IMR-90 (cell line): Measurements from ENCODE around the gene SSR4. TPM values are rescaled to one million over a fixed set of nuclear protein-coding genes. Genes with fewer than 3 reads are reported as not detected.

ENCODE experiments used
- ATAC-seq: fragments of 200-7000 bp; cut with Tn5 transposase; 2 replicates; pipeline ENCODE4 v1.9.1; 2020; ENCODE audit warnings: low read depth, mild to moderate bottlenecking, moderate library complexity
- BruUV-seq: library from RNA; stranded (reverse); fragments of 400-500 nt; replicated peaks from 2 replicates; lab custom pipeline; 2021; lab: Mats Ljungman, UMichigan
- CTCF ChIA-PET: fragments of 300-600 bp; formaldehyde crosslinking; extraction: SDS; loops from one replicate; lab custom pipeline; 2021; ENCODE audit warnings: antibody characterized with exemption; lab: Yijun Ruan, JAX
- POLR2A ChIA-PET: fragments of 300-600 bp; sonication (Branson Sonifier 250); formaldehyde crosslinking; loops from one replicate; lab custom pipeline; 2022; ENCODE audit warnings: antibody characterized with exemption; ENCODE audit not compliant: unreplicated experiment; lab: Charles Lee
- DNase-seq: peaks from one replicate; pipeline ENCODE4 v3.0.0; 2013
- H2AFZ ChIP-seq: replicated peaks from 2 replicates; pipeline ENCODE3; 2013; ENCODE audit warnings: low read length, mild to moderate bottlenecking; ENCODE audit not compliant: poor library complexity
- H2AK5ac ChIP-seq: 2 replicates; pipeline ENCODE4 v1.6.1; 2013; ENCODE audit warnings: low read depth, low read length, inconsistent platforms
- H2AK9ac ChIP-seq: replicated peaks from 2 replicates; pipeline ENCODE3; 2013; ENCODE audit warnings: mild to moderate bottlenecking, low read depth, low read length, moderate library complexity; ENCODE audit not compliant: poor library complexity
- H2BK120ac ChIP-seq: 2 replicates; pipeline ENCODE4 v1.6.1; 2013; ENCODE audit warnings: low read depth, low read length, inconsistent platforms
- H2BK15ac ChIP-seq: 3 replicates; pipeline ENCODE4 v1.6.1; 2013; ENCODE audit warnings: low read depth, low read length, inconsistent platforms
- H2BK20ac ChIP-seq: 2 replicates; pipeline ENCODE4 v1.6.1; 2013; ENCODE audit warnings: low read depth, mild to moderate bottlenecking, inconsistent platforms, low read length, moderate library complexity
- H2BK5ac ChIP-seq: 2 replicates; pipeline ENCODE4 v1.6.1; 2013; ENCODE audit warnings: mild to moderate bottlenecking, low read depth, low read length, inconsistent platforms; ENCODE audit not compliant: poor library complexity, severe bottlenecking
- H3K14ac ChIP-seq: replicated peaks from 2 replicates; pipeline ENCODE4 v1.6.1; 2013; ENCODE audit warnings: low read depth, low read length, inconsistent platforms
- H3K18ac ChIP-seq: 2 replicates; pipeline ENCODE4 v1.6.1; 2013; ENCODE audit warnings: low read depth, low read length, control low read depth
- H3K23ac ChIP-seq: 2 replicates; pipeline ENCODE4 v1.6.1; 2013; ENCODE audit warnings: low read depth, low read length, inconsistent platforms
- H3K27ac ChIP-seq: 2 replicates; pipeline ENCODE4 v1.5.1; 2013; ENCODE audit warnings: mild to moderate bottlenecking, control low read depth, low read length; ENCODE audit not compliant: insufficient read depth
- H3K27me3 ChIP-seq: 2 replicates; pipeline ENCODE4 v1.6.1; 2013; ENCODE audit warnings: low read length; ENCODE audit not compliant: control insufficient read depth, insufficient read depth
- H3K36me3 ChIP-seq: 2 replicates; pipeline ENCODE4 v1.6.1; 2013; ENCODE audit warnings: low read length, mixed read lengths; ENCODE audit not compliant: control insufficient read depth, insufficient read depth
- H3K4ac ChIP-seq: 2 replicates; pipeline ENCODE4 v1.6.1; 2013; ENCODE audit warnings: low read depth, low read length, inconsistent platforms
- H3K4me1 ChIP-seq: 2 replicates; pipeline ENCODE4 v1.6.1; 2013; ENCODE audit warnings: low read length, mixed read lengths; ENCODE audit not compliant: control insufficient read depth, insufficient read depth
- H3K4me2 ChIP-seq: 2 replicates; pipeline ENCODE4 v1.6.1; 2013; ENCODE audit warnings: low read depth, mild to moderate bottlenecking, control low read depth, low read length, moderate library complexity
- H3K4me3 ChIP-seq: 2 replicates; pipeline ENCODE4 v1.5.1; 2013; ENCODE audit warnings: low read depth, mild to moderate bottlenecking, control low read depth, low read length, moderate library complexity; ENCODE audit not compliant: insufficient read depth
- H3K56ac ChIP-seq: 2 replicates; pipeline ENCODE4 v1.6.1; 2013; ENCODE audit warnings: low read length, inconsistent platforms; ENCODE audit not compliant: insufficient read depth; ENCODE audit errors: extremely low read depth
- H3K79me1 ChIP-seq, 2 experiments: 2 replicates each; pipeline ENCODE4 v1.6.1; 2013; ENCODE audit warnings: low read length in 2 of 2, inconsistent platforms in 1 of 2, low read depth in 1 of 2
- H3K9ac ChIP-seq: 2 replicates; pipeline ENCODE4 v1.6.1; 2013; ENCODE audit warnings: low read depth, low read length, control low read depth
- H3K9me1 ChIP-seq: 2 replicates; pipeline ENCODE4 v1.6.1; 2013; ENCODE audit warnings: low read length, inconsistent platforms; ENCODE audit not compliant: insufficient read depth
- H3K9me3 ChIP-seq: 2 replicates; pipeline ENCODE4 v1.6.1; 2013; ENCODE audit warnings: low read length; ENCODE audit not compliant: control insufficient read depth, insufficient read depth
- H4K20me1 ChIP-seq: 2 replicates; pipeline ENCODE4 v1.6.1; 2013; ENCODE audit warnings: low read length, inconsistent platforms; ENCODE audit not compliant: insufficient read depth
- H4K5ac ChIP-seq: 2 replicates; pipeline ENCODE4 v1.6.1; 2013; ENCODE audit warnings: mild to moderate bottlenecking, low read depth, low read length, control low read depth
- H4K8ac ChIP-seq, 2 experiments: 2 replicates each; pipeline ENCODE4 v1.6.1; 2013; ENCODE audit warnings: low read depth in 2 of 2, low read length in 2 of 2, control low read depth in 1 of 2, inconsistent platforms in 1 of 2
- H4K91ac ChIP-seq: 2 replicates; pipeline ENCODE4 v1.6.1; 2013; ENCODE audit warnings: low read depth, low read length, inconsistent platforms; ENCODE audit not compliant: insufficient read depth
- MAFK ChIP-seq: IDR thresholded peaks from 2 replicates; pipeline ENCODE4 v1.6.1; 2012; ENCODE audit warnings: low read depth, low read length, improper control_type of control experiment
- POLR2A ChIP-seq: IDR thresholded peaks from 2 replicates; pipeline ENCODE4 v1.6.1; 2012; ENCODE audit warnings: mild to moderate bottlenecking, low read depth, low read length
- RAD21 ChIP-seq: IDR thresholded peaks from 2 replicates; pipeline ENCODE4 v1.6.1; 2012; ENCODE audit warnings: low read length, improper control_type of control experiment
- SMC3 ChIP-seq: fragments of 150-350 bp; IDR thresholded peaks from 2 replicates; pipeline ENCODE4 v1.6.1; 2016; ENCODE audit warnings: low read depth, mild to moderate bottlenecking, antibody characterized with exemption, low read length, moderate library complexity
- WGBS, 2 experiments: methylation state at CpG; one replicate each; pipeline versions ENCODE4 v1.1.5 to v1.1.7; 2013; ENCODE audit warnings: missing lambda C conversion rate in 2 of 2; ENCODE audit not compliant: insufficient read length in 1 of 2; ENCODE audit errors: extremely low coverage in 2 of 2; 5-methylcytosine and 5-hydroxymethylcytosine counted together
- dilution Hi-C: fragments of 300-500 bp; cut with HindIII; formaldehyde crosslinking; loops from one replicate; pipeline ENCODE4 v1.14.3; 2018; ENCODE audit warnings: low sequenced_read_pairs; ENCODE audit not compliant: unreplicated experiment
- in situ Hi-C: fragments of 300-500 bp; cut with MboI; formaldehyde crosslinking; loops from 3 replicates; pipeline ENCODE4 v1.14.3; 2019; ENCODE audit warnings: low sequenced_read_pairs, inconsistent platforms, mixed read lengths
- intact Hi-C: fragments of 100-400 bp; cut with micrococcal nuclease; formaldehyde crosslinking; loops from 2 replicates; pipeline ENCODE4 v1.10.0; 2022
- polyA plus RNA-seq, 3 experiments: library from polyadenylated mRNA; depleted of rRNA; stranded (reverse); fragments of >200 nt; gene quantifications; 2 replicates each; pipeline ENCODE4 v1.2.3, GENCODE V29; 2012; ENCODE audit warnings: low replicate concordance in 1 of 3
- total RNA-seq: library from RNA; depleted of rRNA; stranded (reverse); fragments of >200 nt; gene quantifications from 2 replicates; pipeline ENCODE4 v1.2.3, GENCODE V29; 2012

The SSR4 gene
- total and polyA plus RNA-seq, 2 of the 4 experiments (the other 2 are of a cell fraction): 141 to 480 TPM

DNA sequence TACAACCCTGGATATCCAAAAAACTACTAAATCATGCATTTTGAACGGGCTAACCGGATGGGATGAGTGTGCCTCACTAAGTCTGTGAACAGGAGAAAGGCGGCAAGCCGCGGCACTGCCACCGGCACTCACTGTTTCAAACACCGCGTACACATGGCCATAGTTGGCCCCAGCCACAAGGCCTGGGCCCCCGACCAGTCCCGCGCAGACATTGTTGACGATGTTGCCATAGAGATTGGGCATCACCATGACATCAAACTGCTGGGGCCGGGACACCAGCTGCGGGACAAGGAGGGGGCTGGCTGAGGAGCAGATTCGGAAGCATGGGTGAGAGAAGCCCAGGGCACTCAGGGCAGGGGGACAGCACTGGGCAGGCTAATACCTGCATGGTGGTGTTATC is 7.8 kb upstream of the SSR4 start:
- Histone ChIP-seq H2AFZ (no peak overlapping the region), H3K14ac (no peak overlapping the region), H2BK15ac (no peak overlapping the region), H2AK9ac (no peak overlapping the region), H3K56ac (no peak overlapping the region), H3K18ac (no peak overlapping the region), H3K9ac (no peak overlapping the region), H3K4me3 (no peak overlapping the region), H2BK20ac (no peak overlapping the region), H3K27ac (no peak overlapping the region), H3K27me3 (no peaks in the 10 kb centered on the region), H3K4me1 (no peaks in the 10 kb centered on the region), H4K8ac (no peak overlapping the region), H4K20me1 (0 out of 2 replicates have a peak, but pooled peaks cover 6% of the 10 kb centered on the region), H2BK5ac (no peak overlapping the region), H3K36me3 (peaks cover 18% of the 10 kb centered on the region; the same call in 1 of the 2 replicates), H4K5ac (no peak overlapping the region), H3K9me1 (no peaks in the 10 kb centered on the region), H3K9me3 (no peaks in the 10 kb centered on the region; the same call in 1 of the 2 replicates), H3K79me1 (peaks cover 0 to 9% of the 10 kb centered on the region in 2 experiments; a peak in 3 of 4 replicates), H2BK120ac (no peak overlapping the region), H4K91ac (no peak overlapping the region), H3K4ac (no peak overlapping the region), H2AK5ac (no peak overlapping the region), H3K23ac (no peak overlapping the region), H3K4me2 (no peak overlapping the region)
- CTCF ChIA-PET: no interaction called here
- dilution Hi-C loops (no loop called here), intact Hi-C loops (no loop called here), in situ Hi-C loops (no loop called here)
- TF ChIP-seq POLR2A: no peak
- no peak for TF ChIP-seq RAD21
- no peak for TF ChIP-seq SMC3
- no peak for TF ChIP-seq MAFK
- BruUV-seq: no TSS peak
- ATAC-seq: no peak
- POLR2A ChIA-PET: no interaction called here
- WGBS, 2 experiments: 82% methylated on average over 14 of the region's 15 CpGs; no CpG with 5 or more reads in 1 of the 2 experiments
- no peak for DNase-seq
